Spleen (tissue), 11 donors: ENCODE measurements around the gene SIK3. TPM values are rescaled to one million over a fixed set of nuclear protein-coding genes. Genes with fewer than 3 reads are reported as not detected.
A peak's percentile ranks its signal among the peaks of the same experiment; 100 is the strongest.

Experiments used
- DNase-seq: peaks from one replicate; pipeline ENCODE4 v3.0.0-alpha.2; 2020
- H3K27ac ChIP-seq, 8 donors: fragments of 200-600 bp; sonication (generic) in 7 of 8; 1 replicate in 4 of 8; 2 replicates in 4 of 8; pipeline versions ENCODE4 v1.5.0 to v1.8.0; 2016 to 2021; ENCODE audit warnings: inconsistent platforms in 4 of 8, mild to moderate bottlenecking in 4 of 8, moderate library complexity in 1 of 8
- H3K27me3 ChIP-seq, 7 donors: fragments of 200-600 bp; sonication (generic) in 6 of 7; replicated peaks in 1 of 7; 1 replicate in 4 of 7; 2 replicates in 3 of 7; pipeline versions ENCODE4 v1.5.0 to v1.8.0; 2016 to 2021; ENCODE audit warnings: inconsistent platforms in 3 of 7, mild to moderate bottlenecking in 1 of 7
- H3K36me3 ChIP-seq, 6 donors: fragments of 200-600 bp; sonication (generic) in 5 of 6; 1 replicate in 4 of 6; 2 replicates in 2 of 6; pipeline versions ENCODE4 v1.5.0 to v1.8.0; 2016 to 2021; ENCODE audit warnings: inconsistent platforms in 2 of 6
- H3K4me1 ChIP-seq, 6 donors: fragments of 200-600 bp; sonication (generic) in 5 of 6; 1 replicate in 3 of 6; 2 replicates in 3 of 6; pipeline versions ENCODE4 v1.5.0 to v1.8.0; 2016 to 2021; ENCODE audit warnings: inconsistent platforms in 3 of 6
- H3K4me3 ChIP-seq, 8 donors: fragments of 200-600 bp; sonication (generic) in 7 of 8; 1 replicate in 4 of 8; 2 replicates in 4 of 8; pipeline versions ENCODE4 v1.5.0 to v1.8.0; 2016 to 2021; ENCODE audit warnings: inconsistent platforms in 4 of 8, mild to moderate bottlenecking in 4 of 8, moderate library complexity in 2 of 8
- H3K9me3 ChIP-seq, 8 donors: fragments of 200-600 bp; sonication (generic) in 7 of 8; 1 replicate in 4 of 8; 2 replicates in 4 of 8; pipeline versions ENCODE4 v1.5.0 to v1.8.0; 2016 to 2021; ENCODE audit warnings: inconsistent platforms in 4 of 8
- CTCF ChIP-seq, 11 experiments: fragments of 200-600 bp in 7 of 11; fragments of 450-650 bp in 4 of 11; sonication (generic) in 4 of 11; IDR thresholded peaks in 8 of 11; conservative IDR thresholded peaks in 3 of 11; 1 replicate in 7 of 11; 2 replicates in 4 of 11; pipeline versions ENCODE4 v1.4.0 to v1.8.0; 2016 to 2021; ENCODE audit warnings: antibody characterized with exemption in 11 of 11, inconsistent platforms in 4 of 11, mild to moderate bottlenecking in 1 of 11
- POLR2A ChIP-seq, 3 donors: fragments of 450-650 bp; IDR thresholded peaks; one replicate each; pipeline ENCODE4 v1.5.1; 2017; ENCODE audit warnings: antibody characterized with exemption in 3 of 3, mild to moderate bottlenecking in 1 of 3
- POLR2AphosphoS5 ChIP-seq, 3 donors: sonication (generic); formaldehyde crosslinking; IDR thresholded peaks; one replicate each; pipeline ENCODE4 v1.5.1; 2017; ENCODE audit warnings: antibody characterized with exemption in 3 of 3
- WGBS, 5 donors: extraction: QIAGEN DNeasy Blood & Tissue Kit in 3 of 5; methylation state at CpG; one replicate each; pipeline versions ENCODE4 v1.1.5 to v1.1.7; 2013 to 2018; 5-methylcytosine and 5-hydroxymethylcytosine counted together
- intact Hi-C: fragments of 100-400 bp; cut with DNase I; formaldehyde crosslinking; loops from one replicate; pipeline ENCODE4 v1.15.0; 2023; ENCODE audit warnings: low total_unique reads
- polyA plus RNA-seq, 3 donors: library from polyadenylated mRNA; stranded (reverse); fragments of 200-250 nt; gene quantifications; one replicate each; pipeline ENCODE4 v1.2.1, GENCODE V29; 2013
- total RNA-seq, 7 donors: library from RNA; depleted of rRNA in 3 of 7; stranded (reverse); fragments of >200 nt in 3 of 7; fragmentation: NEBNext Ultra II Directional in 4 of 7; extraction: Animal tissue kit (Norgen Biotek cat#: 25700) in 4 of 7; gene quantifications; one replicate each; pipeline versions ENCODE4 v1.1.0 to v1.2.1, GENCODE V29; 2016 to 2021
- donor health status: healthy with polysubstance abuse.
- donor health status: DM: no; HTN: no; CAD: no; lungs with moderate emphysema.
- donor health status: DM: no; HTN: no; CAD: no.
- donor health status: Bipolar disorder and iron deficiency.
- donor health status: healthy.
- donor health status: DM: no; HTN: no; CAD: no.
- donor health status: DM: yes; HTN: yes; CAD: no.

The SIK3 gene
- total and polyA plus RNA-seq, 10 donors = 7.8 to 112 (median 67.6) TPM

DNA sequence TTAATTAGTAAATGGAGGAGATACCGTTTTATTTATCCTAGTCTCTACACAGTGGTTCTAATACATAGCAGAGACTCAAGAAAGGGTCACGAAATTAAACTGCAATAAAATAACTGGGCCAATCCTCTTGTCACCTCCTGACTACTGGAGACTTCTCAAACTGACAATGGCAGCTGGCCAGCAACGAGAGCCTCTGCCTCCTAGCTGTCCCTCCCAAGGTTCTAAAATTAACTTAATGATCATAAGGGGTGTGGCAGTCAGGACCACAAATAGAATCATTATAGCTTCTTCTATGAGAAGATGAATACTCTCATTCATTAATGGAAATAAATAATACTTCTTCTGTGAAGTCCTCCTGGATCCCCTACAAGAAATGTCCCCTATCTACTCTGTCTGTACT lies 197.0 kb downstream of the SIK3 start:
- Histone ChIP-seq H3K9me3 (peaks cover 0 to 5% (median 0%) of the 10 kb centered on the region in 8 donors), H3K27ac (no peak overlapping the region), H3K4me3 (no peak overlapping the region), H3K27me3 (no peaks in the 10 kb centered on the region), H3K4me1 (peaks cover 0 to 20% (median 2%) of the 10 kb centered on the region in 6 donors), H3K36me3 (peaks cover 0 to 59% (median 8%) of the 10 kb centered on the region in 6 donors)
- intact Hi-C loops = no loop called here
- TF ChIP-seq POLR2AphosphoS5 (IDR thresholded peaks at IDR 0.05) (no peak), CTCF (IDR thresholded peaks at IDR 0.05 in 8 of 11, conservative IDR thresholded peaks at IDR 0.05 in 3 of 11) (no peak), POLR2A (IDR thresholded peaks at IDR 0.05) (no peak)
- DNase-seq = no peak
- 77 to 88% (median 81%) methylated on average over 3 of the region's 3 CpGs for WGBS, 5 donors

DNA sequence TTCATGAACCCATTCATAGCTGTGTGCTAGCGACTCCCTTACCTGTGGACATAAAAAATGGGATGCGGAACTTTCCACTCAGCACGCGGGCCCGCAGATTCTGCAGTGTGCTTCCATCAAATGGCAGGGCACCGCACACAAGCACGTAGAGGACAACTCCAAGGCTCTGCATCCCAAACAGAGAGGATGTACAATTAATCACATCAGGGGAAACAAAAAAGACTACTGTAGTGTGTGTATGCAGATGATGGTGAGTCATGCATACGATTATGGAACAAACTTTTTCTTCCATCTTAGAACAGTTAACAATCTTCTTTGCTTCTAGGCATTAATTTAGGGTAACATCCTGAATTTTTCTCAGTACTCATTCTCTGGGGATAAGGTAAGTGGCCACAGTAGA lies 202.0 kb downstream of the SIK3 start:
- Histone ChIP-seq H3K27me3 (no peaks in the 10 kb centered on the region), H3K4me3 (no peak overlapping the region), H3K4me1 (peaks cover 0 to 18% (median 0%) of the 10 kb centered on the region in 6 donors), H3K9me3 (peaks cover 0 to 5% (median 0%) of the 10 kb centered on the region in 8 donors), H3K36me3 (peaks cover 0 to 76% (median 24%) of the 10 kb centered on the region in 6 donors), H3K27ac (peak overlapping the region in 1 of 8 donors; percentile 13)
- intact Hi-C loops = no loop called here
- WGBS, 5 donors = 96 to 98% (median 97%) methylated on average over 8 of the region's 8 CpGs
- DNase-seq = no peak
- TF ChIP-seq CTCF (IDR thresholded peaks at IDR 0.05 in 8 of 11, conservative IDR thresholded peaks at IDR 0.05 in 3 of 11) (no peak), POLR2A (IDR thresholded peaks at IDR 0.05) (no peak), POLR2AphosphoS5 (IDR thresholded peaks at IDR 0.05) (no peak)

- intact Hi-C loops = no loop called here
- Histone ChIP-seq H3K4me3 (no peak overlapping the region), H3K9me3 (peaks cover 0 to 5% (median 0%) of the 10 kb centered on the region in 8 donors), H3K27me3 (no peaks in the 10 kb centered on the region), H3K36me3 (peaks cover 0 to 76% (median 26%) of the 10 kb centered on the region in 6 donors), H3K27ac (peak overlapping the region in 2 of 8 donors; percentile 9 to 13), H3K4me1 (peaks cover 0 to 28% (median 2%) of the 10 kb centered on the region in 6 donors)
- TF ChIP-seq POLR2AphosphoS5 (IDR thresholded peaks at IDR 0.05) = peak; percentile 27 to 49 (median 34)
- TF ChIP-seq CTCF (IDR thresholded peaks at IDR 0.05 in 8 of 11, conservative IDR thresholded peaks at IDR 0.05 in 3 of 11) = peak in 10 of 11 experiments; percentile 26 to 69 (median 52)
- TF ChIP-seq POLR2A (IDR thresholded peaks at IDR 0.05) = no peak
- DNase-seq = no peak
- 43 to 63% (median 52%) methylated on average over 11 of the region's 11 CpGs for WGBS, 5 donors
Observed at GRCh38 chr11:116895048-116895757, 203.0 kb downstream of the SIK3 start.

DNA sequence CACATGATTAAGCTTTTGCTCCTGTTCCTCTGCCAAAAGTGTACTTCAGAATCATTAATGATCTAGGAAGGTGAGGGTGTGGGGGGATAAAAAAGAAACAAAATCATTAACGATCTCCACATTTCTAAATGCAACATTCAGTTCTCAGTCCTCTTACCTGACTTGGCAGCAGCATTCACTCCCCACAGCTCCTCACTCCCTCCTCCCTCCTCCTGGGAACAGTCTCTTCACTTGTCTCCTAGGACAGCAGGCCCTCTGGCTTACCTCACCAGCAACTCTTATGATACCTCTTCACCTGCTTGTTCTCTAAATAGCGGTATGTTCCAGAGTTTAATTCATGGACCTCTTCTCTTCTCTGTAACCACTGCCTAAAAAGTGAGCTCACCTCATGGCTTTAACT lies 204.3 kb downstream of the SIK3 start:
- DNase-seq = no peak
- TF ChIP-seq POLR2AphosphoS5 (IDR thresholded peaks at IDR 0.05) (no peak), POLR2A (IDR thresholded peaks at IDR 0.05) (no peak), CTCF (IDR thresholded peaks at IDR 0.05 in 8 of 11, conservative IDR thresholded peaks at IDR 0.05 in 3 of 11) (no peak)
- H3K36me3 ChIP-seq = peaks cover 0 to 76% (median 26%) of the 10 kb centered on the region in 6 donors
- no peak overlapping the region for H3K27ac ChIP-seq
- H3K4me3 ChIP-seq = no peak overlapping the region
- no peaks in the 10 kb centered on the region for H3K9me3 ChIP-seq
- H3K4me1 ChIP-seq = peaks cover 0 to 41% (median 7%) of the 10 kb centered on the region in 6 donors
- H3K27me3 ChIP-seq = no peaks in the 10 kb centered on the region
- 90 to 100% (median 95%) methylated on average over 2 of the region's 2 CpGs for WGBS, 5 donors
- intact Hi-C loops = no loop called here
